OCI-LY7 (cell line): ENCODE data around the gene DPYSL4.
"Not testable (repeated sequence)": the region's sequence is repeated elsewhere in the genome, so short reads cannot be mapped to it uniquely, and the experiment has no call there.

Experiments
- EZH2phosphoT487 ChIP-seq: fragments of 200-600 bp; sonication (generic); IDR thresholded peaks from 2 replicates; pipeline ENCODE4 v1.6.1; 2018; ENCODE audit warnings: low read depth, borderline replicate concordance, mild to moderate bottlenecking, mixed run types, antibody characterized with exemption, low read length, moderate library complexity, mixed read lengths
- TF ChIP-seq, protein P1 (sequence below): fragments of 200-600 bp; sonication (generic); conservative IDR thresholded peaks from 2 replicates; pipeline ENCODE4 v1.5.1; 2014; ENCODE audit warnings: mild to moderate bottlenecking, antibody characterized with exemption, low read length, moderate library complexity, mixed read lengths

DNA sequence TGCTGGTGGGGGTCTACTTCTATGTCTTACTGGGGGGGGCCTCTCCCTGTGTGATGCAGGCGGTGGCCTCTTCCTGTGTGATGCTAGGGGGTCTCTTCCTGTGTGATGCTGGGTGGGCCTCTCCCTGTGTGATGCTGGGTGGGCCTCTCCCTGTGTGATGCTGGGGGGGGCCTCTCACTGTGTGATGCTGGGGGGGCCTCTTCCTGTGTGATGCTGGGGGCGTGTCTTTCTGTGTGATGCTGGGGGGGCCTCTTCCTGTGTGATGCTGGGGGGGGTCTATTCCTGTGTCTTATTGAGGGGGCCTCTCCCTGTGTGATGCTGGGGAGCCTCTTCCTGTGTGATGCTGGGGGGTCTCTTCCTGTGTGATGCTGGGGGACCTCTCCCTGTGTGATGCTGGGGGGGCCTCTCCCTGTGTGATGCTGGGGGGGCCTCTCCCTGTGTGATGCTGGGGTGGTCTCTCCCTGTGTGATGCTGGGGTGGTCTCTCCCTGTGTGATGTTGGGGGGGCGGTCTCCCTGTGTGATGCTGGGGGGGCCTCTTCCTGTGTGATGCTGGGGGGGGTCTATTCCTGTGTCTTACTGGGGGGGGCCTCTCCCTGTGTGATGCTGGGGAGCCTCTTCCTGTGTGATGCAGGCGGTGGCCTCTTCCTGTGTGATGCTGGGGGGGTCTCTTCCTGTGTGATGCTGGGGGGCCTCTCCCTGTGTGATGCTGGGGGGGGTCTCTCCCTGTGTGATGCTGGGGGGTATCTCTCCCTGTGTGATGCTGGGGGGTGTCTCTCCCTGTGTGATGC is 25.7 kb upstream of the DPYSL4 start:
- TF ChIP-seq, protein P1, sequence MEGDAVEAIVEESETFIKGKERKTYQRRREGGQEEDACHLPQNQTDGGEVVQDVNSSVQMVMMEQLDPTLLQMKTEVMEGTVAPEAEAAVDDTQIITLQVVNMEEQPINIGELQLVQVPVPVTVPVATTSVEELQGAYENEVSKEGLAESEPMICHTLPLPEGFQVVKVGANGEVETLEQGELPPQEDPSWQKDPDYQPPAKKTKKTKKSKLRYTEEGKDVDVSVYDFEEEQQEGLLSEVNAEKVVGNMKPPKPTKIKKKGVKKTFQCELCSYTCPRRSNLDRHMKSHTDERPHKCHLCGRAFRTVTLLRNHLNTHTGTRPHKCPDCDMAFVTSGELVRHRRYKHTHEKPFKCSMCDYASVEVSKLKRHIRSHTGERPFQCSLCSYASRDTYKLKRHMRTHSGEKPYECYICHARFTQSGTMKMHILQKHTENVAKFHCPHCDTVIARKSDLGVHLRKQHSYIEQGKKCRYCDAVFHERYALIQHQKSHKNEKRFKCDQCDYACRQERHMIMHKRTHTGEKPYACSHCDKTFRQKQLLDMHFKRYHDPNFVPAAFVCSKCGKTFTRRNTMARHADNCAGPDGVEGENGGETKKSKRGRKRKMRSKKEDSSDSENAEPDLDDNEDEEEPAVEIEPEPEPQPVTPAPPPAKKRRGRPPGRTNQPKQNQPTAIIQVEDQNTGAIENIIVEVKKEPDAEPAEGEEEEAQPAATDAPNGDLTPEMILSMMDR = not testable (repeated sequence)
- not testable (repeated sequence) for TF ChIP-seq EZH2phosphoT487
